Esophagus muscularis mucosa (tissue), 4 donors: ENCODE measurements around the gene LRRC63. TPM values are rescaled to one million over a fixed set of nuclear protein-coding genes. Genes with fewer than 3 reads are reported as not detected.
A peak's percentile ranks its signal among the peaks of the same experiment; 100 is the strongest.

Experiments
- DNase-seq: peaks from one replicate; pipeline ENCODE4 v3.0.0-alpha.2; 2017; ENCODE audit errors: extremely low spot score
- H3K27ac ChIP-seq, 4 donors: fragments of 200-600 bp; sonication (generic); replicated peaks in 1 of 4; 1 replicate in 3 of 4; 2 replicates in 1 of 4; pipeline ENCODE4 v1.5.1; 2016 to 2019; ENCODE audit warnings: mild to moderate bottlenecking in 1 of 4
- H3K27me3 ChIP-seq, 4 donors: fragments of 200-600 bp; sonication (generic); one replicate each; pipeline versions ENCODE4 v1.5.1 to v1.6.0; 2016 to 2019
- H3K36me3 ChIP-seq, 4 donors: fragments of 200-600 bp; sonication (generic); one replicate each; pipeline ENCODE4 v1.5.1; 2016 to 2019
- H3K4me1 ChIP-seq, 4 donors: fragments of 200-600 bp; sonication (generic); one replicate each; pipeline ENCODE4 v1.5.1; 2016 to 2019
- H3K4me3 ChIP-seq, 4 donors: fragments of 200-600 bp; sonication (generic); 1 replicate in 2 of 4; 2 replicates in 2 of 4; pipeline ENCODE4 v1.5.1; 2016 to 2019; ENCODE audit warnings: mild to moderate bottlenecking in 4 of 4, moderate library complexity in 1 of 4
- H3K9me3 ChIP-seq, 4 donors: fragments of 200-600 bp; sonication (generic); 1 replicate in 3 of 4; 2 replicates in 1 of 4; pipeline ENCODE4 v1.5.1; 2016 to 2019
- EP300 ChIP-seq: sonication (generic); formaldehyde crosslinking; IDR thresholded peaks from one replicate; pipeline ENCODE4 v1.6.1; 2017; ENCODE audit warnings: antibody characterized with exemption
- POLR2A ChIP-seq: fragments of 450-650 bp; IDR thresholded peaks from one replicate; pipeline ENCODE4 v1.6.1; 2017; ENCODE audit warnings: antibody characterized with exemption, moderate library complexity, mild to moderate bottlenecking, low read depth
- POLR2AphosphoS5 ChIP-seq, 2 donors: sonication (generic); formaldehyde crosslinking; IDR thresholded peaks; one replicate each; pipeline ENCODE4 v1.6.1; 2017; ENCODE audit warnings: antibody characterized with exemption in 2 of 2
- WGBS: methylation state at CpG from one replicate; pipeline ENCODE4 v1.1.5; 2018; 5-methylcytosine and 5-hydroxymethylcytosine counted together
- intact Hi-C: fragments of 100-400 bp; cut with DNase I; formaldehyde crosslinking; loops from one replicate; pipeline ENCODE4 v1.15.1; 2023
- total RNA-seq, 4 donors: library from RNA; depleted of rRNA; stranded (reverse); fragments of >200 nt; gene quantifications; one replicate each; pipeline versions ENCODE4 v1.1.0 to v1.2.1, GENCODE V29; 2016
- TF ChIP-seq, protein P1 (sequence below), 3 experiments: fragments of 200-600 bp in 2 of 3; fragments of 450-650 bp in 1 of 3; sonication (generic) in 2 of 3; IDR thresholded peaks; one replicate each; pipeline ENCODE4 v1.5.1; 2017 to 2019; ENCODE audit warnings: antibody characterized with exemption in 3 of 3, mild to moderate bottlenecking in 2 of 3, moderate library complexity in 1 of 3

LRRC63 gene
- total RNA-seq, 4 donors from 2014 or later, result 0.19 TPM; not detected in 3

DNA sequence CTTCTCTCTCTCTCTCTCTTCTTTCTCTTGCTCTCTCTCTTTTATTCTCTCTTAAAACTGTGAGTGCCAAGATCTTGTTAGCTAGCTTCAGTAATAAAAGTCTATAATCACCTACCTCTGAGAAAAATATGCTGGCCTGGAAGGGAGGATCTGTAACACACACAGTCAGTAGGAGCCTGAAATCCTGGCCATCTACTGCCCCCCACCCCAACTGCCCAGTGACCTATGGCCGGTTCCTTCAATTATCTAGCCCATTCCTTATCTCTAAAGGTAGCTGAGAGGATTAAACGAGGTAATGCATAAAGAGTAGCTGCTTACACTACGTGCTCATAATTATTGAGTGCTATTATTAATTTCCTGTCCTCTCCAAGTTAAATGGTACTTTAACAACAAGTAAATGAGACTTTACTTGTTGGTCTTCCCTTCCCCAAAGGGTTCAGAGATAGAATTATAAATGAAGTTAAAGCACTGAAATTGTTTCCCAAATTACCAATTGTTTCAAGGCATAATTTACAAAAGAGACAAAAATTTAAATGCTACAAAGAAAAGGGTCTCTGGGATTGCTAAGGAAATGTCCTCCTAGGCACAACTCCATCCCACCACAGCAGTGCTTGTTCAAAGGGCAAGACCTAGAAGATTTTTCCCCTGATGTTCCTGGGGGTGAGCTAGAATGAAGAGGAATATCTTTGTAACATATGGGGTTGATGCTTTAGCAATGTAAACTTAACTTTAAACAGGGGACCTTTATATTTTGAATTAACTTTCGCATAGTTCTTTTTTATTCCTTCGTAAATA lies 31.6 kb upstream of the LRRC63 start:
- TF ChIP-seq, protein P1, sequence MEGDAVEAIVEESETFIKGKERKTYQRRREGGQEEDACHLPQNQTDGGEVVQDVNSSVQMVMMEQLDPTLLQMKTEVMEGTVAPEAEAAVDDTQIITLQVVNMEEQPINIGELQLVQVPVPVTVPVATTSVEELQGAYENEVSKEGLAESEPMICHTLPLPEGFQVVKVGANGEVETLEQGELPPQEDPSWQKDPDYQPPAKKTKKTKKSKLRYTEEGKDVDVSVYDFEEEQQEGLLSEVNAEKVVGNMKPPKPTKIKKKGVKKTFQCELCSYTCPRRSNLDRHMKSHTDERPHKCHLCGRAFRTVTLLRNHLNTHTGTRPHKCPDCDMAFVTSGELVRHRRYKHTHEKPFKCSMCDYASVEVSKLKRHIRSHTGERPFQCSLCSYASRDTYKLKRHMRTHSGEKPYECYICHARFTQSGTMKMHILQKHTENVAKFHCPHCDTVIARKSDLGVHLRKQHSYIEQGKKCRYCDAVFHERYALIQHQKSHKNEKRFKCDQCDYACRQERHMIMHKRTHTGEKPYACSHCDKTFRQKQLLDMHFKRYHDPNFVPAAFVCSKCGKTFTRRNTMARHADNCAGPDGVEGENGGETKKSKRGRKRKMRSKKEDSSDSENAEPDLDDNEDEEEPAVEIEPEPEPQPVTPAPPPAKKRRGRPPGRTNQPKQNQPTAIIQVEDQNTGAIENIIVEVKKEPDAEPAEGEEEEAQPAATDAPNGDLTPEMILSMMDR (IDR thresholded peaks at IDR 0.05), result no peak
- TF ChIP-seq POLR2A, result no peak
- no peak for TF ChIP-seq POLR2AphosphoS5 (IDR thresholded peaks at IDR 0.05)
- no peak for TF ChIP-seq EP300
- Histone ChIP-seq H3K27ac (peak overlapping the region in 2 of 4 donors; percentile 8 to 25), H3K4me1 (no peaks in the 10 kb centered on the region), H3K27me3 (no peaks in the 10 kb centered on the region), H3K9me3 (no peaks in the 10 kb centered on the region), H3K36me3 (no peaks in the 10 kb centered on the region), H3K4me3 (peak overlapping the region in 3 of 4 donors; percentile 2 to 36 (median 21))
- WGBS, result 65% methylated on average over 5 of the region's 5 CpGs
- DNase-seq, result no peak
- intact Hi-C loops, result no loop called here

GRCh38 chr13:46181377-46181839 lies 30.3 kb upstream of the LRRC63 start:
- peak overlapping the region in 2 of 4 donors; percentile 5 to 35 for H3K27ac ChIP-seq
- WGBS, result 78% methylated on average over 5 of the region's 5 CpGs

DNA sequence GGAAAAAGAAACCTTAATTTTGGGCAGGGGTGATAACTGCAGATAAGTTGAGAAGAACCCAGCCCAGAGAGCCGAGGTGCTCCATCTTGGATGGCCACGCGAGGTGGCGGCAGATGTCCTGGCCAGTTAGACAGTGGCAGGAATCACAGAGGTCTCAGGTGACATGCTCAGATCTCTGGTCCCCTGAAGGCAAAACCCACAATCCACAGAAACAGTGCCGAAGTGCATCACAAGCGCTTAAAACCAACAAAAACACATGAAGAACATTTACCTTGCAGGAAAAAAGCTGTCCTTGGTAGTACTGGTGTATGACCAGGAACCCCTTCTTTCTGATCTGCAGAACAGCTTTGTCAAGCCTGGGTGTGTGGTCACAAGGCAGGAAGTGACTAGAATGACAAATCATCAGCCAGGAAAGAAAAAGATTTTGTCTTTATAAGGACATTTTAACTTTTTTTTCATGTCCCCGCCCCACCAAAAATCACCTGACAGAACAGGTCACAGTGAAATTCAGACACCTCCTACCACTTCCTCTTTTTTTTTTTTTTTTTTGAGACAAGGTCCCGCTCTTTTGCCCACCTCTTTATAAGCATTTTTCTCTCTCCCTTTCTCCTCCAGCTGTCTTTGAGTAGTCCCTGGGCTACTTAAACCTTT lies 29.8 kb upstream of the LRRC63 start, which contains the start of gene LCP1:
Gene LCP1 (minus strand): TSS at position 338 of the 651 bp plus-strand sequence. CDS start 22,515 bp downstream, outside the sequence.
- Histone ChIP-seq H3K4me3 (peak within 1 kb of the TSS; percentile 16 to 43 (median 34)), H3K9me3 (no peaks in the 10 kb centered on the region), H3K36me3 (no peaks in the 10 kb centered on the region), H3K27ac (peak within 1 kb of the TSS in 3 of 4 donors; percentile 5 to 35 (median 5)), H3K4me1 (no peaks in the 10 kb centered on the region), H3K27me3 (no peaks in the 10 kb centered on the region)
- 76% methylated on average over 8 of the region's 8 CpGs for WGBS
- intact Hi-C loops, result no loop called here
- TF ChIP-seq, protein P1 (IDR thresholded peaks at IDR 0.05), result no peak
- no peak for TF ChIP-seq POLR2A
- TF ChIP-seq EP300, result no peak
- TF ChIP-seq POLR2AphosphoS5 (IDR thresholded peaks at IDR 0.05), result peak; percentile 36 to 74
- DNase-seq, result no peak

More at GRCh38 chr13:46181377-46181839, 30.3 kb upstream of the LRRC63 start:
- TF ChIP-seq, protein P1 (IDR thresholded peaks at IDR 0.05), result no peak
- TF ChIP-seq EP300, result no peak
- TF ChIP-seq POLR2A, result no peak
- no peak for TF ChIP-seq POLR2AphosphoS5 (IDR thresholded peaks at IDR 0.05)
- DNase-seq, result no peak
- Histone ChIP-seq H3K36me3 (no peaks in the 10 kb centered on the region), H3K9me3 (no peaks in the 10 kb centered on the region), H3K4me3 (peak overlapping the region; percentile 16 to 43 (median 34)), H3K4me1 (no peaks in the 10 kb centered on the region), H3K27me3 (no peaks in the 10 kb centered on the region)
- intact Hi-C loops, result no loop called here

GRCh38 chr13:46182491-46182877 lies 29.2 kb upstream of the LRRC63 start:
- TF ChIP-seq POLR2AphosphoS5 (IDR thresholded peaks at IDR 0.05) (no peak), EP300 (no peak), POLR2A (no peak)
- TF ChIP-seq, protein P1 (IDR thresholded peaks at IDR 0.05), result no peak
- Histone ChIP-seq H3K9me3 (no peaks in the 10 kb centered on the region), H3K27me3 (no peaks in the 10 kb centered on the region), H3K4me1 (no peaks in the 10 kb centered on the region), H3K36me3 (no peaks in the 10 kb centered on the region), H3K27ac (peak overlapping the region in 1 of 4 donors; percentile 5), H3K4me3 (no peak overlapping the region)
- 65% methylated on average over 2 of the region's 2 CpGs for WGBS
- intact Hi-C loops, result no loop called here
- DNase-seq, result no peak
